Keratinocyte (primary cell): ENCODE data around the gene PAIP1. TPM values are rescaled to one million over a fixed set of nuclear protein-coding genes. Genes with fewer than 3 reads are reported as not detected.

Source experiments
- DNase-seq: peaks from one replicate; pipeline ENCODE4 v3.0.0-alpha.2; 2011; ENCODE audit warnings: low read depth, missing footprints, low spot score
- FAIRE-seq: peaks from 2 replicates; lab custom pipeline; 2011; peaks lifted over from hg19 to GRCh38; lab: Jason Lieb, UNC
- H2AFZ ChIP-seq: 2 replicates; pipeline ENCODE4 v1.6.0; 2012; ENCODE audit warnings: low read length, control low read depth, inconsistent platforms; ENCODE audit not compliant: control insufficient read depth
- H3K27ac ChIP-seq: 2 replicates; pipeline ENCODE4 v1.5.1; 2011; ENCODE audit warnings: low read length; ENCODE audit not compliant: control insufficient read depth, insufficient read depth
- H3K27me3 ChIP-seq: 3 replicates; pipeline ENCODE4 v1.6.0; 2011; ENCODE audit warnings: low read length; ENCODE audit not compliant: control insufficient read depth, insufficient read depth; ENCODE audit errors: extremely low read depth
- H3K36me3 ChIP-seq, 2 experiments: 2 replicates in 1 of 2; 3 replicates in 1 of 2; pipeline ENCODE4 v1.5.1; 2011; ENCODE audit warnings: low read length in 2 of 2, mild to moderate bottlenecking in 1 of 2; ENCODE audit not compliant: control insufficient read depth in 2 of 2, insufficient read depth in 2 of 2; ENCODE audit errors: extremely low read depth in 1 of 2
- H3K4me1 ChIP-seq: 3 replicates; pipeline ENCODE4 v1.5.1; 2011; ENCODE audit warnings: low read length; ENCODE audit not compliant: control insufficient read depth, insufficient read depth; ENCODE audit errors: extremely low read depth
- H3K4me2 ChIP-seq: 3 replicates; pipeline ENCODE4 v1.6.0; 2011; ENCODE audit warnings: low read depth, low read length; ENCODE audit not compliant: control insufficient read depth, insufficient read depth; ENCODE audit errors: extremely low read depth
- H3K4me3 ChIP-seq, 3 experiments: fragments of 200-600 bp in 1 of 3; sonication (generic) in 1 of 3; 2 replicates in 2 of 3; 3 replicates in 1 of 3; pipeline ENCODE4 v1.5.1; 2011 to 2016; ENCODE audit warnings: low read length in 3 of 3, mild to moderate bottlenecking in 3 of 3, control low read depth in 2 of 3, inconsistent platforms in 1 of 3, low read depth in 1 of 3, mixed read lengths in 1 of 3, mixed run types in 1 of 3, moderate library complexity in 1 of 3; ENCODE audit not compliant: control insufficient read depth in 2 of 3, insufficient read depth in 2 of 3; ENCODE audit errors: extremely low read depth in 1 of 3
- H3K79me2 ChIP-seq: 2 replicates; pipeline ENCODE4 v1.6.0; 2012; ENCODE audit warnings: low read length; ENCODE audit not compliant: control insufficient read depth, insufficient read depth
- H3K9ac ChIP-seq: 3 replicates; pipeline ENCODE4 v1.6.0; 2011; ENCODE audit warnings: low read length; ENCODE audit not compliant: control insufficient read depth, insufficient read depth; ENCODE audit errors: extremely low read depth
- H3K9me1 ChIP-seq: 3 replicates; pipeline ENCODE4 v1.6.0; 2011; ENCODE audit warnings: low read length; ENCODE audit not compliant: control insufficient read depth, insufficient read depth; ENCODE audit errors: extremely low read depth
- H3K9me3 ChIP-seq: 2 replicates; pipeline ENCODE4 v1.5.1; 2012; ENCODE audit warnings: low read depth, low read length; ENCODE audit not compliant: control insufficient read depth
- H4K20me1 ChIP-seq: 3 replicates; pipeline ENCODE4 v1.6.0; 2011; ENCODE audit warnings: low read length; ENCODE audit not compliant: control insufficient read depth, insufficient read depth; ENCODE audit errors: extremely low read depth
- EZH2 ChIP-seq: IDR thresholded peaks from one replicate; pipeline ENCODE4 v1.6.1; 2012; ENCODE audit warnings: inconsistent platforms, mild to moderate bottlenecking, low read length, moderate library complexity
- dilution Hi-C: fragments of 300-500 bp; cut with MboI; formaldehyde crosslinking; loops from one replicate; pipeline ENCODE4 v1.7.0; 2020; ENCODE audit warnings: low sequenced_read_pairs; ENCODE audit not compliant: extremely low pct_ligation_motif_present
- polyA plus RNA-seq, 5 experiments: library from polyadenylated mRNA; depleted of rRNA in 3 of 5; stranded (reverse) in 3 of 5; stranded (forward) in 1 of 5; unstranded in 1 of 5; fragments of >200 nt; gene quantifications; 1 replicate in 1 of 5; 2 replicates in 3 of 5; 3 replicates in 1 of 5; pipeline versions ENCODE4 v1.2.1 to v1.2.3, GENCODE V29; 2011 to 2012; ENCODE audit warnings: missing spikeins in 2 of 5, low read depth in 1 of 5, low replicate concordance in 1 of 5
- TF ChIP-seq, protein P1 (sequence below), 3 experiments: IDR thresholded peaks in 1 of 3; conservative IDR thresholded peaks in 1 of 3; optimal IDR thresholded peaks in 1 of 3; 2 replicates in 2 of 3; 3 replicates in 1 of 3; pipeline versions ENCODE3 to v1.5.1; 2011; ENCODE audit warnings: low read length in 3 of 3, mild to moderate bottlenecking in 3 of 3, moderate library complexity in 2 of 3, control low read depth in 1 of 3, inconsistent platforms in 1 of 3; ENCODE audit not compliant: insufficient read depth in 2 of 3; ENCODE audit errors: extremely low read depth in 1 of 3

The PAIP1 gene
- polyA plus RNA-seq, 1 donor (not counting 4 experiments of a cell fraction or from before 2014, with no cell fraction given): 115 TPM

GRCh38 chr5:43547532-43547931 is 9.3 kb downstream of the PAIP1 start:
- Histone ChIP-seq H3K79me2 (peaks cover 45% of the 10 kb centered on the region), H3K36me3 (peaks cover 15 to 24% of the 10 kb centered on the region in 2 experiments), H2AFZ (no peak overlapping the region), H3K9me1 (no peaks in the 10 kb centered on the region), H3K27me3 (no peaks in the 10 kb centered on the region), H3K4me2 (no peak overlapping the region), H4K20me1 (no peaks in the 10 kb centered on the region), H3K27ac (no peak overlapping the region), H3K9ac (no peak overlapping the region), H3K4me3 (no peak overlapping the region), H3K4me1 (no peaks in the 10 kb centered on the region), H3K9me3 (no peaks in the 10 kb centered on the region)
- TF ChIP-seq, protein P1, sequence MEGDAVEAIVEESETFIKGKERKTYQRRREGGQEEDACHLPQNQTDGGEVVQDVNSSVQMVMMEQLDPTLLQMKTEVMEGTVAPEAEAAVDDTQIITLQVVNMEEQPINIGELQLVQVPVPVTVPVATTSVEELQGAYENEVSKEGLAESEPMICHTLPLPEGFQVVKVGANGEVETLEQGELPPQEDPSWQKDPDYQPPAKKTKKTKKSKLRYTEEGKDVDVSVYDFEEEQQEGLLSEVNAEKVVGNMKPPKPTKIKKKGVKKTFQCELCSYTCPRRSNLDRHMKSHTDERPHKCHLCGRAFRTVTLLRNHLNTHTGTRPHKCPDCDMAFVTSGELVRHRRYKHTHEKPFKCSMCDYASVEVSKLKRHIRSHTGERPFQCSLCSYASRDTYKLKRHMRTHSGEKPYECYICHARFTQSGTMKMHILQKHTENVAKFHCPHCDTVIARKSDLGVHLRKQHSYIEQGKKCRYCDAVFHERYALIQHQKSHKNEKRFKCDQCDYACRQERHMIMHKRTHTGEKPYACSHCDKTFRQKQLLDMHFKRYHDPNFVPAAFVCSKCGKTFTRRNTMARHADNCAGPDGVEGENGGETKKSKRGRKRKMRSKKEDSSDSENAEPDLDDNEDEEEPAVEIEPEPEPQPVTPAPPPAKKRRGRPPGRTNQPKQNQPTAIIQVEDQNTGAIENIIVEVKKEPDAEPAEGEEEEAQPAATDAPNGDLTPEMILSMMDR (optimal IDR thresholded peaks at IDR 0.05 in 1 of 3, IDR thresholded peaks at IDR 0.05 in 1 of 3, conservative IDR thresholded peaks at IDR 0.05 in 1 of 3; ENCODE audit: extremely low read depth in 1 of 3, insufficient read depth in 2 of 3, low read length in 3 of 3): no peak
- TF ChIP-seq EZH2: no peak
- FAIRE-seq (peak; percentile 59), DNase-seq (no peak)
- dilution Hi-C loops: no loop called here

DNA sequence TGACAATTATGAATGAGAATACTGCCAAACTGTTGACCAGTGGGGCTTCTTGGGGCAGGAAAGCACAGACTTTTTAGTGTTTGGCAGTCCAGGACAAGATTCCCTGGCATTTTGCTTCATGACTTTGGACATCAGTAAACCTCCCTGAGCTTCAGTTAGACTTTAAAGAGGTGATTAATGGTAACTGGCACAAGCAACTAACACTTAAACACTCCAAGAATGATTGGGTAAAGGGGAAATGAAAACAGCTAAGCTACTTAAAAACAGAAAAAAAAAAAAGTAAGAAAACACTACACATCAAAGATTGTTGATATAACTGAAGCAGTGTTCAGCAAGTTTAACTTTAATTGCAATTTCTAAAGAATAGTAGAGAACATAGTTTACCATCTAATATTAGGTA is 13.4 kb downstream of the PAIP1 start:
- no peak for FAIRE-seq
- TF ChIP-seq EZH2: no peak
- TF ChIP-seq, protein P1 (optimal IDR thresholded peaks at IDR 0.05 in 1 of 3, IDR thresholded peaks at IDR 0.05 in 1 of 3, conservative IDR thresholded peaks at IDR 0.05 in 1 of 3; ENCODE audit: extremely low read depth in 1 of 3, insufficient read depth in 2 of 3, low read length in 3 of 3): no peak
- Histone ChIP-seq H3K9me3 (no peaks in the 10 kb centered on the region), H3K9ac (no peak overlapping the region), H4K20me1 (no peaks in the 10 kb centered on the region), H3K27me3 (no peaks in the 10 kb centered on the region), H3K27ac (no peak overlapping the region), H3K36me3 (peaks cover 17 to 22% of the 10 kb centered on the region in 2 experiments), H2AFZ (no peak overlapping the region), H3K9me1 (no peaks in the 10 kb centered on the region), H3K4me3 (no peak overlapping the region), H3K4me1 (no peaks in the 10 kb centered on the region), H3K79me2 (peaks cover 17% of the 10 kb centered on the region), H3K4me2 (no peak overlapping the region)
- dilution Hi-C loops: no loop called here
- DNase-seq: no peak
